ENCODE results near the gene GPR137B.

- TF ChIP-seq CTCF (IDR thresholded peaks at IDR 0.05; ENCODE audit: poor library complexity, severe bottlenecking) (no peak), POLR2AphosphoS5 (IDR thresholded peaks at IDR 0.05) (no peak), EZH2 (IDR thresholded peaks at IDR 0.05; ENCODE audit: borderline replicate concordance, insufficient read depth, low read length, poor library complexity, severe bottlenecking) (no peak), REST (IDR thresholded peaks at IDR 0.05; ENCODE audit: borderline replicate concordance) (no peak), EP300 (conservative IDR thresholded peaks at IDR 0.05; ENCODE audit: poor library complexity, severe bottlenecking) (no peak), MXI1 (conservative IDR thresholded peaks at IDR 0.05; ENCODE audit: poor library complexity, severe bottlenecking) (no peak), TAF1 (IDR thresholded peaks at IDR 0.05; ENCODE audit: low read depth) (no peak), RAD21 (conservative IDR thresholded peaks at IDR 0.05) (no peak), SMC3 (conservative IDR thresholded peaks at IDR 0.05; ENCODE audit: poor library complexity) (no peak)
These were observed 29.8 kb downstream of the GPR137B start for GRCh38 chr1:236172041-236172579.
